GM08714 (cell line): ENCODE data around the gene RBM19.

ENCODE experiments used
- H3K4me3 ChIP-seq: fragments of 200-500 bp; sonication (Bioruptor generic); 2 replicates; pipeline ENCODE4 v1.5.1; 2014; ENCODE audit warnings: mild to moderate bottlenecking, low read length, inconsistent platforms
- ZNF274 ChIP-seq: IDR thresholded peaks from 2 replicates; pipeline ENCODE4 v1.6.1; 2012; ENCODE audit warnings: mild to moderate bottlenecking, low read depth, low read length

Gene RBM19

GRCh38 chr12:113870035-113870434, 96.1 kb downstream of the RBM19 start:
- TF ChIP-seq ZNF274, result no peak
- no peak overlapping the region for H3K4me3 ChIP-seq

DNA sequence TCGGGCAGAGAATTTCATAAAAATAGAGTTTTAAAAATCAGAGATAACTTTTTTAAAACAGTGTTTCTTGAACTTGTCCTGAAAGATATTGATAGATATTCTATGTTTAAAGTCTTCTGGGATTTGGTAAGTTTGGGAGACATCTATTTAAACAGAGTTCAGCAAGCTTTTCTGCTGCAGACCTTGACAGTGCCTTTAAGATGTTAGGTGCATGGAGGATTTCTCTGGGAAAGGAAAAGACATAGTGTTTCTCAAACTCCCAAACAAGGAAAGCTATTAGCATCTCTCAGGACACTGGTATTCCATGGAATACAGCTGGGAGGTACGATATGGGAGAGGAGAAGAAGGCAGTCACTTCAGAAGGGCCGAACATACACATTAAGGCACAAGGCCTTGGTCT, 97.8 kb downstream of the RBM19 start:
- no peak for TF ChIP-seq ZNF274
- H3K4me3 ChIP-seq, result no peak overlapping the region

- no peak for TF ChIP-seq ZNF274
- no peak overlapping the region for H3K4me3 ChIP-seq
These were observed 98.9 kb downstream of the RBM19 start for GRCh38 chr12:113867258-113867657.

GRCh38 chr12:113866496-113866895, 99.6 kb downstream of the RBM19 start:
- H3K4me3 ChIP-seq, result no peak overlapping the region
- TF ChIP-seq ZNF274, result no peak

DNA sequence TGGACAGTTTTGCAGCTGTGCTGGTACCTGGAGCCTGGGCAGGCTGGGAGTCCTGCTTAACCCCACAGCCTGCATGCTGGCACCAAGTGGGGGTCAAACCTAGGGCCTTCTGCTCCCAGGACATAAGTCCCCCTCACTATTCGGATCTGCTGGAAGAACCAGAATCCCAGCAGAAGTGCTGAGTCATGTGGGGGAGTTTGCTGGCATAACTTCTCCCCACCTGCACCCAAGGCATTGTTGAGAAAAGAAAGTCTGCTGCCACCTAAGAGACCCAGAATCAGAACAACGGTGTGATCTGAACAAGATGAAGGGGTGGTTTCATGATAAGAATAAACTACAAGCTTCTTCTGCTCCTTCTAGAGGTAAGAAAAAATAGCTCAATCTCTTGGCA, 102.7 kb downstream of the RBM19 start:
- no peak overlapping the region for H3K4me3 ChIP-seq
- no peak for TF ChIP-seq ZNF274

DNA sequence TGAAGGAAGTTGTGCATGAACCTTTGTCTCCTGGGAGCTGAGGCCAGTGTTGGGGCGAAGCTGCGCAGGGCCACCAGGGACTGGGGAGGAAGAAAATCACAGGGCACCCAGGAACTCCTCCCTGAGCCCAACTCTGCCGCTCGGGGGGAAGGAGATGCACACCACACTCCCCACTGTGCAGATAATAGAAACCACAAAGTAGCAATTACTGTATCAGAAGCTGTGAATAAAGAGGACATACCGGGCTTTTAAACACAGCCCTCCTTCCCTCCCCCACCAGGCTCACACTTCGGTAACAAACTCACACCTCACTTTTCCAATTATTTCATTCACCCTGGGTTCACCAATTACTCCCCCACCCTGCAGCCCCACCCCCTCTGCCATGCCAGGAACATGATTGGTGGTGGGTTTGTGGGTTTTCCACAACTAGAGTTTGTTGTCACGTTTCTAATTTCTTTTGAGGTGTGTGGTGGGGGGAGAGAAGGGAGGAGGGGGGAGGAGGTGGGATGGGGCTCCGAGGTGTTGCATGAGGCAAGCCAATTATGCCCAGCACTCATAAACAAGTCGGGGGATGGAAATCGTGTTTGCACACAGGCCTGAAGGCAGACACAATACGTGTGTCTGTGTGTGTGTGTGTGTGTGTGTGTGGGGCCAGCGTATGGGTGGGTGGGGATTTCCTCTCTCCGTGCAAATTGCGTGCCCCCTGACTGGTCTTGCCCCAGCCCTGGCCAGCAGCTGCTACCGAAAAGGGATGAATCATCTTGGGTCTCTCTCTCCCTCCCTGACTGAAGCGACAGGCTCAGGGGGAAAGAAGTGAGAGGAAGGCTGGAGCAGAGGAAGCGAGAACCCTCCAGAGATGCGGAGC, 103.3 kb downstream of the RBM19 start:
- TF ChIP-seq ZNF274, result no peak
- no peak overlapping the region for H3K4me3 ChIP-seq

GRCh38 chr12:113861708-113862312, 104.3 kb downstream of the RBM19 start:
- TF ChIP-seq ZNF274, result no peak
- no peak overlapping the region for H3K4me3 ChIP-seq

- H3K4me3 ChIP-seq, result no peak overlapping the region
- no peak for TF ChIP-seq ZNF274
These were observed 105.2 kb downstream of the RBM19 start for GRCh38 chr12:113860950-113861349.

- H3K4me3 ChIP-seq, result no peak overlapping the region
- TF ChIP-seq ZNF274, result no peak
These were observed 105.9 kb downstream of the RBM19 start for GRCh38 chr12:113860059-113860820.

DNA sequence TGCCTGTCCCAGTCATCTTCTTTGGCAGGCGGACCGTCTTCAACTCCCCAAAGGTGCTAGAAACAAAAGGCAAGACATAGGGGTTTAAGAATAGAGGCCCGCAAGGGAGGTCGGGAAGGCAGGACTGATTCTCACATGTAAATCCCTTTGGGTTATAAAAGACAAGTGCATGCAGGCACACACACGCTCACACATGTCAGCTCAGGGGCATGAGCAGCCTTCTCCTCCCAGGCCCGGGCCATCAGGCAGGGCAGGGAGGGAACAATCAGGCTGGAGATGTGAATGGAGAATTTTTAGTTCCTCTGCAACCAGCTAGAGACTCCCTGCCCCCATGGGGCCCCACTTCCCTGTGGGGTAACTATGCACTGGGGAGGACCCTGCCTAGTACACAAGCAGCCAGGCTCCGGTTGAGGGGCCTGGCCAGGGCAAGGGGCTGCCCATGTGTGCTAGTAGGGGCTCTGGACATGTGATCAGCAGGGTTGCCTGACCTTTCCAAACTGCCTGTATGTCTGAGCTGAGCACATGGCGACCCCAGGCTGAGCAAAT, 107.2 kb downstream of the RBM19 start:
- H3K4me3 ChIP-seq, result no peak overlapping the region
- no peak for TF ChIP-seq ZNF274

DNA sequence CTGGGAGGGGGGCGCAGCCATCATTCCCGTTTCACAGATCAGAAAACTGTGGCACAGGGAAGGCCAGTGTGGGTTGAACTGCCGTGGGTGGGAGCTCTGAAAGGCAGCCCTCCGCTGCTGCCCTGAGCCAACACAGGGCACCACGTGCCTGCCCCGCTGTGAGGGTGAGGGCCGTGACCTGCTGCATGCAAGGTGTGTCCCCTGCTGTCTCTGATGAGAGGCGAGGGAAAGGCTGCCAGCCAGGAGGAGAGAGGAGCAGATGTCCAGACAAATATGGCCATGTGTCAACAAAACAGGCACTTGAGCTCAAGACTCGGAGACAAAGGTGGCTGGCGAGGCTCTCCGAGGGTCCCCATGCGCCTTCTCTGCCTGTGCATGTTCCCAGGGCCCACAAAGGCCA, 108.8 kb downstream of the RBM19 start:
- no peak overlapping the region for H3K4me3 ChIP-seq
- no peak for TF ChIP-seq ZNF274

DNA sequence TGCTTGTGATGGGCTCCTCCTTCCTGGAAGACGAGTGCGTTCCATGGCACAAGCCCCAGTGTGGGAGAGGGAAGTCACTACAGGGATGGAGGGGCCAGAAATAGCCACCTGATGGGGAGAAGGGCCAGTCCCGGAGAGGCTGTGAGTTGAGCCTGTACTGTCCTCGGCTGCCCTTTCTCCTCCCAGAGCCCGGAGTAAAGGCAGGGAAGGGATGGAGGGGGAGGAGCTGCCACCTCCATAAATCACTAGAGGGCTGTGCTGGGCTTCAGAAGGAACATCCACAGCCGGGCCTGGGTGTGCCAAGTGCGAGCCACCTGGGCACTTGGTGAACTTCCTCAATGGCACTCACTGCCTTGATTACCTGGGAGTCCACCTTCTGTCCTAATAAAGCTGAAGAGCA, 110.1 kb downstream of the RBM19 start:
- no peak overlapping the region for H3K4me3 ChIP-seq
- TF ChIP-seq ZNF274, result no peak

GRCh38 chr12:113854385-113855142, 111.6 kb downstream of the RBM19 start:
- H3K4me3 ChIP-seq, result no peak overlapping the region
- no peak for TF ChIP-seq ZNF274

DNA sequence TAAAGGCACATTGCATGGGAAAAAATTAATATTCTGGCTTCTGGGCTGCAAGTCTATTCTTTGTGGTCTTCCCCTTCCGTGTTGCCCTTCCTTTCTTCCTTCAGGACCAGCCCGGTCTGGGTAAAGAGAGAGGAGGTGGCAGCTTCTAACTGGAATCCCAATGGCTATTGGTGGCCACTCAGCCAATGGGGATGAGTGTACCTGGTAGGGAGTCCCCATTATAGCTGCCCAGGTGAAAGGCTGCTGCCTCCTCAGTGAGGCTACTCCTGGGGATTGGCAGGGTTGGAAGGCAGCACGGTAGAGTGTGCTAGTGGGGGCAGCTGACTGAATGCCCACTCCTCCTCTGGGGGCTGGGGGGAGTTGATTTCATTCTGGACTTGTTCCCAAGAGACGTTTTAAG, 112.6 kb downstream of the RBM19 start:
- no peak for TF ChIP-seq ZNF274
- no peak overlapping the region for H3K4me3 ChIP-seq
